Posterior vena cava (tissue), 2 donors: ENCODE measurements around the gene APOC3. TPM values are rescaled to one million over a fixed set of nuclear protein-coding genes. Genes with fewer than 3 reads are reported as not detected.

Experiments
- DNase-seq: peaks from one replicate; pipeline ENCODE4 v3.0.0-alpha.2; 2020; ENCODE audit warnings: low spot score
- intact Hi-C, 2 donors: fragments of 100-400 bp; cut with DNase I; formaldehyde crosslinking; loops; one replicate each; pipeline versions ENCODE4 v1.14.1 to v1.14.2; 2022 to 2023
- total RNA-seq, 2 donors: library from RNA; stranded (reverse); fragmentation: NEBNext Ultra II Directional; extraction: Animal tissue kit (Norgen Biotek cat#: 25700); gene quantifications; one replicate each; pipeline ENCODE4 v1.2.1, GENCODE V29; 2021
- donor health status: DM: yes; HTN: yes; CAD: no.
- donor health status: DM: yes; HTN: yes; CAD: no.

APOC3 gene
- total RNA-seq, 2 donors from 2014 or later = not detected

- no peak for DNase-seq
- intact Hi-C loops = no loop called here
These were observed 34.8 kb downstream of the APOC3 start for GRCh38 chr11:116864531-116864930.

- no peak for DNase-seq
- intact Hi-C loops = no loop called here
These were observed 36.0 kb downstream of the APOC3 start for GRCh38 chr11:116865696-116866095.

DNA sequence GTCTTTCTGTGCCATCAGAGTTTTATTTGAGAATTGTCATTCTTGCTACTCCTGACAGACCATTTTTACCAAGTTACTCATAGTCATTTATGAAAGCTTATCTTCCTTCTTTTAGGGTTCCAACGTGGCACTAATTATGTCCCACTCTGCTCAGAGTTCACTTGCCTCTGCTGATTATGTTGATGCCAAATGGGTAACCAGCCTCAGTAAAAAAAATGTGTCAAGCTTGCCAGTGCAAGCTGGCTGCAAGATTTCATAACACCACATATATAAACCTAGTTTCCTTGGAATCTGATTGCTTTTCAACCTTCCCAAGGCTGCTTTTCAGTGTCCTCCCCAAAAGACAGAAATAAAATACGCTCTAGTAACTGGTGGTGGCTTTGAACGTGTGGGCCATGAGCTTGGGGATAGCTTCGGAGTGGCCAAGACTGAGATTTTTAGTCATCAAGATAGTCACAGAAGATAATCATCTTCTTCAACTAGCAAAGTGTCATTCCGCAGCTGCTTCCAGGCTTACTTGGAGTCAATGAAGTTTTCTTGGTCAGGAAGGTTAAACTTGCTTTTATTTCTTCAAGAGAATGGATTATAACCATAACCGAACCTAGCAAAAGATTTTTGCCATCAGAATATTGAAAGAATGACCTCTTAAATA lies 37.2 kb downstream of the APOC3 start:
- intact Hi-C loops = no loop called here
- no peak for DNase-seq

GRCh38 chr11:116867619-116868018 lies 37.9 kb downstream of the APOC3 start:
- intact Hi-C loops = no loop called here
- no peak for DNase-seq

DNA sequence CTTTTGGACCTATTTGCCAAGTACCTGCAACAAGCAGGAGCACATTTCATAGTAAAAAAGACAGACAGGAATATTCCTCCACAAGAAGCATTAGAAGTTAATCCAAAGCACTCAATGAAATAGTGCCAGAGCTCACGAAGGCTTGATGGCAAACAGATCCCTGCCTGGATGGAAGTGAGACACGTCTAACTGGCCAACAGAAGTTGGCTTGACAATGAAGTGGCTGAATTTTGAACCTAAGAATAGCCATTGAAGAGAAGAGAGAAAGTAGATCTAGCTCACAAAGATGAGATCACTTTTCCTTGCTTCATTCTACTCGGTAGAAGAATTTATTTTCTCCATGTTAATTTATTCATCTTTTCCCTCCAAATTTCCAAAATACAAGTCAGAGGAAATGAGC lies 38.4 kb downstream of the APOC3 start:
- DNase-seq = no peak
- intact Hi-C loops = no loop called here

DNA sequence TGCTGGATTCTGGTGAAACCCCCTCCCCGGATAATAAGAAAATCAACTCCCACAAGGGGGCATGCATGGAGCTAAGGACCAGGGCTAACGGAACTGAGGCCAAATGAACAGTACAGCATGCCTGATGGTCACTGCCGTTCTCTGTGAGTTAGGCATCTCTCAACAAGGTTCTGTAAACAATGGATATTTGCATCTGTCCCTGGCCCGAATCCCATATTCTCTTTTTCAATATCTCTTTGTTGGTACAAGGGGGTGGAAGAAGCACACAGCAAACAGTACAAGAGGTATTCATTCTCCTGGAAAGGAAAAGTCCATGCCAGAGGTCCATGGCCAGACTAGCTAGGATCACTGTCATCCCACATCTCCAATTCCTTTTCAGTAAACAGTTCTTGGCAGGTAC lies 39.9 kb downstream of the APOC3 start:
- DNase-seq = no peak
- intact Hi-C loops = no loop called here

DNA sequence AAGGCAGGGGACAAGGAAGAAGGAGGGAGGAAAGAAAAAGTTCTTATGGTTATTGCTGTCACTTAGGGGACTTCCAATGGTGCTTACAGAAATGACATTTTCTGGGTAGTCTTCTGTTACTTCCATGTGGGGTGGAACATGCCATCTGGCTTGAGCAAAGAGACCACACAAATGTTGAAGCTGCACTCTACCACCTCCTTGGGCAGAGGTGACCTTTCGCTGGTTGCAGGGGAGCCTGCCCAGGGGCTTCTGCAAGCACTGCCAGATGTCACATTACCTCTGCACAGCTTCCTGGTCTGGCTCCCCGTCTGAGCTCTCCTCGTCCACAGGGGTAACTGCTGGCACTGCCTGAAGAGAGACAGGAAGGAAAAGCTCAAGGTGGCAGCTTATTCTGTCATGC lies 40.3 kb downstream of the APOC3 start:
- no peak for DNase-seq
- intact Hi-C loops = no loop called here

GRCh38 chr11:116871248-116871647 lies 41.5 kb downstream of the APOC3 start:
- DNase-seq = no peak
- intact Hi-C loops = no loop called here

DNA sequence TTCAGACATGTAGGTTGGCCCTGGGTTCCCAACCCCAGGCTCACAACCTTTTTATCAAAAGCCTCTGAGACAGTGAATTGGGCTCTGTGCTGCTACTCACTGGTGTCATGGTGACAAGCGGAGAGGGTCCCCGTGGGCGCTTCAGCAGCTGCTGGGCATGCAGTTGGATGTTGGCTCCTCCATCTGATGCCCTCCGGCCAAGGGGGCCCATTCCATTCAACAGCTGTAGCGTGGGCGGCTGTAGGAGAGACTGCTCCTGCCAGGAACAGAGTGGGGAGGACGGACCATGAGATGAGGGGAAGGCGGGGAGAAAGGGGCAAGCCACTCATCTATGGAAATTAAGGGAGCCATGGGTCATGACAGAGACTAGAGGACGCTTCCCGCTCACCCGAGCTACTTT lies 43.7 kb downstream of the APOC3 start:
- no peak for DNase-seq
- intact Hi-C loops = no loop called here

- no peak for DNase-seq
- intact Hi-C loops = no loop called here
These were observed 44.5 kb downstream of the APOC3 start for GRCh38 chr11:116874251-116874650.

GRCh38 chr11:116875194-116875593 lies 45.5 kb downstream of the APOC3 start:
- intact Hi-C loops = loop anchor here in 1 of 2 donors (5.0 kb wide), 1 partner anchor 232 kb away; no protein-coding TSS in a partner anchor
- DNase-seq = no peak

GRCh38 chr11:116876656-116877055 lies 46.9 kb downstream of the APOC3 start:
- intact Hi-C loops = loop anchor here in 1 of 2 donors (5.0 kb wide), 1 partner anchor 231 kb away; no protein-coding TSS in a partner anchor

GRCh38 chr11:116879800-116880625 lies 50.3 kb downstream of the APOC3 start:
- DNase-seq = no peak
- intact Hi-C loops = loop anchor here in 1 of 2 donors (5.0 kb wide), 1 partner anchor 227 kb away; no protein-coding TSS in a partner anchor

More at GRCh38 chr11:116876656-116877055, 46.9 kb downstream of the APOC3 start:
- no peak for DNase-seq

- intact Hi-C loops = no loop called here
- DNase-seq = no peak
These were observed 51.4 kb downstream of the APOC3 start for GRCh38 chr11:116881143-116881542.

GRCh38 chr11:116882386-116882785 lies 52.7 kb downstream of the APOC3 start:
- intact Hi-C loops = no loop called here
- no peak for DNase-seq

Other genes starting within 250 kb of the APOC3 start
- gene BUD13, start 56.9 kb upstream of the APOC3 start, total RNA-seq = 10 to 100 TPM in 1 of 2 donors, 1 to 10 TPM in 1; 9.2 to 10.2 TPM
- gene ZPR1, start 41.9 kb upstream of the APOC3 start, total RNA-seq = 10 to 100 TPM; 38.8 to 44.6 TPM
- not detected for gene APOA5, start 38.0 kb upstream of the APOC3 start, total RNA-seq
- 1 to 10 TPM in 1 of 2 donors, not detected in 1; 2.0 TPM for gene APOA4, start 6.6 kb upstream of the APOC3 start, total RNA-seq
- gene APOA1, start 7.7 kb downstream of the APOC3 start, total RNA-seq = under 1 TPM in 1 of 2 donors, not detected in 1; 0.79 TPM